Caki2 (cell line): ENCODE results near the gene RAD51B. TPM values are rescaled to one million over a fixed set of nuclear protein-coding genes. Genes with fewer than 3 reads are reported as not detected.

ENCODE experiments used
- DNase-seq: peaks from one replicate; pipeline ENCODE4 v3.0.0-alpha.2; 2015; ENCODE audit warnings: low read depth
- in situ Hi-C: cut with HindIII; loops from 2 replicates; pipeline ENCODE4 v1.10.0; 2016; ENCODE audit warnings: low sequenced_read_pairs, low pct_unique_long_range_greater_than_20kb, mixed read lengths
- total RNA-seq: library from RNA; depleted of rRNA; stranded (reverse); fragments of >200 nt; shearing (Covaris generic); gene quantifications from 2 replicates; pipeline ENCODE4 v1.2.3, GENCODE V29; 2014; ENCODE audit warnings: low replicate concordance

The RAD51B gene
- total RNA-seq, 1 experiment from 2014 or later, result 20.8 TPM

DNA sequence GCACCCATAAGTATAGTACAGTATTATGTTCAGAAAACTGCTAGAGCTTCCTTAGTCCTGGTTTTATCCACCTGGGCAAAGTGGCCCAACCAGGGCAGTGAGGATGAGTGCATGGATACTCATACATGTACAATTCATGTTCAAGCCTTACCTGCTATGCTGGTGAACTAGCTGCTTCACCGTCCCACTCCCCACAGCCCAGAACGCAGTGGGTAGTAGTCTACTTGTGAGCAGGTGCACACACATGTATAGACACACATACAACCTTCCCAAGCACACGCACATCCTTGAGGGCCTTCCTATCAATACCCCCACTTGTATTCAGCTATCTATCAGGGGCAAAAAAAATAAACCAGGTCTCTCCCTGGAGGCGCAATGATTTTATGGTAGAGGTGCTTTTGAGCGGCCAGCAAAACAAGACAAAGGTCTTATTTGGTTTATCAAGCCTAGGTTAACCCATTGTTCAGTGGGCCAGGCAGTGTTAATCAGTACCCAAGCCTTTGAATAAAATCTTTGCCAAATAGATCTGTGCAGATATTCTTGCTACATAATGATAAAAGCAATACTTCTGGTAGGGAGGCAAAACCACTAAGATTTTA, 903.5 kb downstream of the RAD51B start:
- DNase-seq, result no peak
- in situ Hi-C loops, result no loop called here

DNA sequence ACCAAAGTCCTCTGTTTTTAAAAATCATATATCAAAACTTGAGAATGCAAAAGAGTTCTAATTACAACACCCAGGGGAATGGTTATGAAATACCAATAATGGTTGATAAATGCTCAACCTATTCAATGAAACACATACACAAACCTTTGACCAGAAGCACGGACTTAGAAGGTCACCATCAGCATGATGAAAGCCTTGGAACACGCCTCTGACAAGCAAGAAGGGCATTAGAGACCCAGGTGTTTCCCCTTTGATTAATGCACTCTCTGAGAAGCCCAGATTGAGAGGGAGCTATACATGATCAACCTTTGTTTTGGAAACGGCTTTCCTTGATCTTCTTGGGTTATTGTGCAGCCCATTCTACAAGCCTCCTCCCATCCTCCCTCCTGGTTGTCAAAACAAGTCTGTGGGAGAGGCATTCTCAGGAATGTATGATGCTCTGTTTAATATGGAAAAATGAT, 904.3 kb downstream of the RAD51B start:
- no peak for DNase-seq
- in situ Hi-C loops, result no loop called here

DNA sequence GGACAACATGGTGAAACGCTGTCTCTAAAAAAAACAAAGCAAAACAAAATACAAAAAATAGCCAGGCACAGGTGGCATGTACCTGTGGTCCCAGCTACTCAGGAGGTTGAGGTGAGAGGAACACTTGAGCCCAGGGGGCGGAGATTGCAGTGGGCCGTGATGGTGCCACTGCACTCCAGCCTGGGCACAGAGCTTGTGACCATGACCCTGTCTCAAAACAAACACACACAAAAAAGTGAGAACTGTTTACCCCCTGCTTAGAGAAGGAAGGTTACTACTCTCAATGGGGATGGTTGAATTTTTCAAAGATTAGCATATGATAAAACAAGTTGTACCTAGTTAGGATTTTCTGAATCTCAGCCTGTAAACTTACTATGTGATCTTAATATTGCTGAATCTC, 905.3 kb downstream of the RAD51B start:
- in situ Hi-C loops, result no loop called here
- DNase-seq, result no peak

DNA sequence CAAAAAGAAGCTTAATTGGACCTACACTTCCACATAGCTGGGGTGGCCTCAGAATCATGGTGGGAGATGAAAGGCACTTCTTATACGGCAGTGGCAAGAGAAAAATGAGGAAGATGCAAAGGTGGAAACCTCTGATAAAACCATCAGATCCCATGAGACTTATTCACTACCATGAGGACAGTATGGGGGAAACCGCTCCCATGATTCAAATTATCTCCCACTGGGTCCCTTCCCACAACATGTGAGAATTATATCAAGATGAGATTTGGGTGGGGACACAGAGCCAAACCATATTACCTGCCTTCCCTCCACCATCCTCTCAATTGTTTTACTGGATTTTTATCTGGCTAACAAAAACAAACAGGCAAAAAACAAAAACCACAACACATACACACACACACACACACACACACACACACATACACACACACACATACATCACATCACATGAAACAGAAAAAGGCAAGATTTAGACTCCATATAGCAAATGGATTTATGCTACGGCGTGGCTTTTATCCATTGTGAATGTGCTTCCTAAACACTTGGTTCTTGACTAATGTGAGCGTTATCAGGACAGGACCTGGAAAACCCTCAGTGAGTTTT, 906.6 kb downstream of the RAD51B start:
- in situ Hi-C loops, result no loop called here
- no peak for DNase-seq

DNA sequence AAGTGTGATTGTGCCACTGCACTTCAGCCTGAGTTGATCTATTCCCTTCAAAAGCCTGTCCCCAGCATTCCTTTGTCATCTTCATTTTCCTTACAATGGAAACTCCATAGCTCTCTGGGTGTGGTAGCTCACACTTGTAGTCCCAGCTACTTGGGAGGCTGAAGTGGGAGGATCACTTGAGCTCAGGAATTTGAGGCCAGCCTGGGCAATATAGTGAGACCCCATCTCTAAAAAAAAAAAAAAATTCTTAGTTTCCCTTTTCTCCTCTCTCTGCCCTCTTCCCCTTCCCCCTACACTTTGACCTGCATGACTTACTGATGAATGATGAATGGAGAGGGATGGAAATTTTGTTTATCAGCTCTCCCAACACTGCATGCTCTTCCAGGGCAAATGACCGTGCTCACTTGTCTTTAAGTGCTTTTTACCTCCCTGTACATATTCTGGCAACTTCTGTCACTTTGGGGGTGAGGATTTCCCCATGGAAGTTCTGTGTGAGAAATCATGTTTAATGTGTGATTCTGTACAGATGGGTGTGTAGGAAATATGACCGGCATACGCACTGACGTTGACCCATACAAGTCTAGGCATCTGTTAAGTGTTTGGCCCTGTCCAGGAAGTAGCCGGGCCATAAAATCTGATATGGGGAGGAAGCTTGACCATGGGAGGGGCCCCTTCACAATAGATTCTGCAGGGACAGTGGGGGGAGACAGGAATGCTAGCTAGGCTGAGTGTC, 907.9 kb downstream of the RAD51B start:
- no peak for DNase-seq
- in situ Hi-C loops, result no loop called here

DNA sequence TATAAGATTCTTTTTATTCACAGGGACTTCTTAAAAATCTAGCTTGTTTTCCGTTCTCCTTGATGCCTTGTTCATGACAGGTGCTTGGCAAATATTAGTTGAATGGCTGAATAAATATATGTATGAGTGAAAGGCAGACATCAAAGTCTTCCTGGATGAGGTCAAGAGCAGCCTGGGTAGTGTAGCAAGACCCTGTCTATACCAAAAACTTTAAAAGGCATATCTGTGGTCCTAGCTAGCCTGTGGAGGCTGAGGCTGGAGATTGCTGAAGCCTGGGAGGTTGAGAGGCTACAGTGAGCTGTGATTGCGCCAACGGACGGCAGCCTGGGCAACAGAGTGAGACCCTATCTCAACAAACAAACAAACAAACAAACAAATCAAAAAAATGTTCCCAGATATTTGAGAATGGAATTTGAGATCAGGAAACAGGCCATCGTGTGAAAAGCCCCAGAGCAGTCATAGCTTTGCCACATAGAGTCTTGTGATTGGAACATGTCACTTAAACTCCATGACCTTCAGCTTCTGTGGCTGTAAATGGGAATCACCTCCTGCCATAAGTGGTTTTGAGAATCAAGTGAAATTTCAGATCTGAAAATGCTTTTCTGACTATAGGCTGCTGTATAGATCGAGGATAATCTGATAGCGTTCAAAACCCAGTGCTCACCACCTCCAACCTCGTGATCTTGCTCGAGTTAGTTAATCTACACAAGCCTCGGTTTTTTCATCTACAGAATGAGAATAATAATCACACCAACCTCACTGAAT, 908.9 kb downstream of the RAD51B start:
- DNase-seq, result no peak
- in situ Hi-C loops, result no loop called here

DNA sequence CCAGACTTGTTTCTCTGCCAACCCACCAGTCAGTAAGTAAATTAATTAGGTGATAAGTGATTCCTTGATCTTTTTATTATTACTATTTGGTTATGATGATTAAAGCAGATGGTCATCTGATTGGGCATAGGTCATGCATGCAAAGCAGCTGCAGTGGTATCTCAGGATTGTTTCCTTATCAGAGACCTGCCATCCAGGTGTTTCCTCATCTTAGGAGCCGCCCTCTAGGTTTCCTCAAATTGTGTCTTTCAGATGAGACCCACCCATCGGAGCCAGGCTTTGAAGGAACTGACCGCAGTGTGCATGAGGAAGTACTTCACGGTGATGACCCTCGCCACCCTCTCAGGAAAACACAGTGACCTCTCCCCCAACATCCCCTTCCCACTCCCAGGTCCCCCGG, 910.0 kb downstream of the RAD51B start:
- in situ Hi-C loops, result no loop called here
- no peak for DNase-seq

DNA sequence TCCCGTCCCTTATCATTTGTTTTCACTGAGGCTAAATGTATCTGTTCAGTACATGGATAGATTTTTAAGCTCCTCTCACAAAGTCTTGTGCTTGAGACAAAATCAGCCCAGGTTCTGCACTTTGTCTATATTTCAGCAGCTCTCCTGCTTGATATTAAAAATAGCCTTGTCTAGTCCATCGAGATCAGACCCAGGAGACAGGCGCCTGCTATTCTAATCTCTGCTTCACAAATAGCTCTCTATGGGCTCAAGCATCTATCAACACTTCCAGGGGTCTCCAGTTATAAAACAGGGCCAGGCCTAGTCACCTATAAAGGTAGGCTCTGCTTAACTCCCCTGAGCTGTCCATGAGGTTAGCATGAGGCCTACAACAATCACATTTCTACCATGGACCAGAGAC, 910.8 kb downstream of the RAD51B start:
- in situ Hi-C loops, result no loop called here

DNA sequence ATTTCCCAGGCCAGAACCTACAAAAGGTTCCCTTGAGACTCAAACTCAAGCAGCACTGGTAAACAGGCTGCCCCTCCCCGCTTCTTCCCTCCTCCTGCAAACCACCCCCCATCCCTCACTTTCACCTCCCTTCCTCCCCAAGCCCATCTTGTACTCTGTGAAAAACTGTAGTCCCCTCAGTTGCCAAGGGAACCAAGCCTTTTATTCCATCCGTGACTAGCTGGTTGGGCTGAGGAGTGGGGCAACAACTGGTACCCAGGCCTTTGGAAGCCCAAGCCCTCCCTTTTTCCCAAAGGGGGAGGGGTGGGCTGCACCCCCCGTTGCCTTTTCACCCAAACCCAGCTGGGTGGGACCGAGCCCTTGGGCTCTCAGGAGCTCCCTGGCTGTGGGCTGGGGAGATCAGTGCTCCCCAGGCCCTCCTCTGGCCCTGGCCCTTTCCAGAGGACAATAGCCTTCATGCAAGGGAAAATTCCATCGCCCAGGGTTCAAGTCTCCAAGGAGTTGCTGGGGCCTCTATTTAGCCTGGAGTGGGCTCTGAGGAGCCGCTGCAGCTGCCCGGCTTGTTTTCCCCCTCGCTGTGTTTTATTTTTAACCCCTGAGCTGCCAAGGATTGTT, 911.3 kb downstream of the RAD51B start:
- in situ Hi-C loops, result no loop called here
- DNase-seq, result no peak

More for the DNA sequence above, 910.8 kb downstream of the RAD51B start:
- DNase-seq, result no peak

DNA sequence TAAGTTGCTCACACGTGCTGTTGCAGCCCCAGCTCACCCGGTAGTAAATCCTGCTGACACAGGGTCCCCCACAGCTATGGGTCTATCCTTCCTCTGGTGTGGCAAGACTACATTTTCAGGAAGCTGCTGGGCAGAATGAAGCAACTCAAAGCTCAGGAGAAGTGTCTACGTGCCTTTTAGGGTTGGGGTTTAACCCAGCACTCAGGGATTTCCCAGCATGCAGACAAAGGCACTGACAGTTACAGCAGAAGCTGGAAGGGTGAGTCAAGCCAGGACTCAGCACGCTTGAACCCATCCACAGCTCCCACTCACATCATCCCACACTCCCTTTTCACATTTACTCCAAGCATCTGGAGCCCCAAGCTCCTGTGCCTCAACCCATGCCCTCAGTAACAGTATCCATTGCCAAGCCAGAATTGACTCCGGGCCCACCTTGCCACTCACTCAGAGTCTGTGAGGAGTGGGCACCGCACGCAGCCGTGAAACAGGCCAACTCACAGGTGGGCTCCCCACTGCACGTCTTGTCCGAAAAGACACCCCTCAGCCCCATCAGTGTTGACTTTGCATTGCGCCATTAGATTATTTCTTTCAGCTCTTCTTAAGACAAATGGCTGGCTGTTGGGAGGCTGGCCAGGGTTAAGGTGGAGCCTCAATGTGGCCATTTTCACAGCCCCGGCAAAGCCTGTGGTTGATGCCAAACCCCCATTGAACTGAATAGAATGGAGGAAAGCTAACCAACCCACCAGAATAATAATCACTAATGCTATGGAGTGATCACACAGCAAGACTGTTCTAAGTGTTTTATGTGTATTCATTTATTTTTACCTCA, 913.7 kb downstream of the RAD51B start:
- in situ Hi-C loops, result no loop called here
- DNase-seq, result no peak

DNA sequence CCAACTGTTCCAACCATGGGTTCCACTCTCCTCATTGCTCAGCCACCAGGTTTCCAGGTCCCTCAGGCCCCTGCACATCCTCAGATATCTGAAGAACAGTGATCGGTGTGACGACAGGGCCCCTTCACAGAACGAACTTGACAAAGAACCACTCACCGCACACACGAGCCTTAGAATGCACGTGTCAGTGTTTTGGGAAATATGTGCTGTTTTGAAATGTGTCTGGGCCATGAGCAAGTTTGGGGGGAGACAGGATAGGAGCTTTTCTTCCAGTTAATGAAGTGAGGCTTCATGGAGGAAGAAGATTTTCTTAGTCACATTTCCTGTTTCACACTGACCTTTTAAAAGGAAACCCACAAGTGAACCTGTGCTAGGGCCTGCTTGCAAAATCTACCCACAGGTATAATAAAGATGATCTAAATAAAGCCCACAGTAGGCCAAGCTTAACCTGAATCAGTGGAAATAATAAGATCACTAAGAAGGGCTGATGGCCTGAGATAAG, 914.7 kb downstream of the RAD51B start:
- no peak for DNase-seq
- in situ Hi-C loops, result no loop called here

DNA sequence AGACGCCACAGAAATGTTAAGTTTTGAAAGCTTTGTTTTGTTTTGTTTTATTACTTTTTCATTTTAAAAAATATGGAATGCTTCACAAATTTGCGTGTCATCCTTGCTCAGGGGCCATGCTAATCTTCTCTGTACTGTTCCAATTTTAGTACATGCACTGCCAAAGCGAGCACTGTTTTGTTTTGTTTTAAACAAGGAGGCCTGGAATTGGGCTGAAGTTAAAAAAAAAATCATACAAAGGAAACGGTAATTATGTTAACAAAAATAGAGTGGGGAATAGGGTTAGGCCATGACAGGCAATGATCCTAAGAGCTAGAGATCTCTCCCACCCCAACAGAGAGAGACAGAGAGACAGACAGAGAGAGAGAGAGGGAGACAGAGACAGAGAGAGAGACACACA, 916.3 kb downstream of the RAD51B start:
- in situ Hi-C loops, result no loop called here
- DNase-seq, result no peak

DNA sequence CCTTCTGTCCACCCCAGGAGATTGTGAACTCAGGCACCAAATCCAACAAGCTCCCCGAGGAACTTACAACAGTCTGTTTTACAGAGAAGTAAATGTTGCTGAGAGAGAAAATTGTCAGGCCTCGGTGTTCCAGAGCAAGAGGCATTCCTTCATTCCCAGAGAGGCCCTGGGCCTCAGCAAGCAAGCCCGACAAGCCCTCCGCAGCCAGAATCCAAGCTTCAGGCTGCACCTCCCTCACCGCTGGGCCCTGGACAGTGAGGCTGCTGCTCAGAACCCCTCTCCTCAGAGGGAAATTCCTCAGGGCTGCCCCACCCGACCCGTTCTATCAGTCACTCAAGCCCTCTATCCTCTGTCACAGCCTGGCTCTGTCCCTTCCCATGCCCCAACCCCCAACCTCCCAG, 916.9 kb downstream of the RAD51B start:
- no peak for DNase-seq
- in situ Hi-C loops, result no loop called here

DNA sequence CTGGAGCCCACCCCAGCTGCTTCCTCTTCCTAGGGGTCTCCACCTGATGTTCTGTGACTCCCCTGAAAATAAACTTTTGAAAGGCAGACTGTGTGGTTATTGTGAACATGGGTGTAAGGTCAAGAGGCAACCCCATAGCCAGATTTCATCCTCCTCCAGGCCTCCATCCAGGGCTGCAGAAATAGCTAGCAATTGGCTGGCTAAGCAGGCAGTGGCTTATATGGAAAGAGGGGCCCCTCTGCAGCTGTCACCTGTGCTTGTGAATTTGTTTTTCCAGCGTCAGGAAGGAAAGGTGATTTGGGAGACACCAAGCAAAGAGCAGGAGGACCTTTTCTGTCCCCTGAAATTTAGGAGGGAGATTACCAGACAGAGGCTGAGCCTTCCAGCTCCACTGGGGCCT, 917.5 kb downstream of the RAD51B start:
- in situ Hi-C loops, result no loop called here
- DNase-seq, result no peak

DNA sequence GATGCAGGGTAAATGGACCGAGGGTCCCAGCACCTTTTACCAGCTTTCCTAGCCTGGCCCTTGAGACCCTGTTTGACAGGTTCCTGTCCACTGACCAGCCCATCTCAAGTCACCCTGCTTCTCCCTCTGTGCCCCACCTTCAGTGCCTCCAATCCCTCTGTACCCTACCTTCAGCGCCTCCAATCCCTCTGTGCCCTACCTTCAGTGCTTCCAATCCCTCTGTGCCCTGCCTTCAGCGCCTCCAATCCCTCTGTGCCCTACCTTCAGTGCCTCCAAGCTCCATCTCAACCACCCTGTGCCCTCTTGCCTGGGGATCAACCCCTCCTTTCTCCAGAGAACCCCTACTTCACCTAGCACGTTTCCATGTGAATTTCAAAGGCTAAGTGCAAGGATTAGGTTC, 919.0 kb downstream of the RAD51B start:
- no peak for DNase-seq
- in situ Hi-C loops, result no loop called here

DNA sequence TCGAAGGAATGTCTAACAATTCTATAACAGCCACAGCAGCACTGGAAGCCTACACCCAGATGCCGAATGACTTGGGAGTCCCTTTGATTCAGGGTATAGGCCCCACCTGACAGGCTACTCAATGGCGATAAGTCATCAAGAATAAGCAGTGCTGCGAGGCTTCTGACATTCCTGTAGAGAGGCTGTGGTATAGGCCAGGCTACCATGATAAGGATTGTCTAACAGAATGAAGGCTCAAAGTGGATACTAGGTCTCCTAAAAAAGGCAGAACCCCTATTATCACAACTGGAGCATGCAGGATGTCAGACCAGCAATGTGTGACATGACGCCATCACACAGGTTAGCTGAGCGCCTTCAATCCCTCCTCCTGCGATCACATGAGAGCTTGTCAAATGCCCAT, 920.1 kb downstream of the RAD51B start:
- in situ Hi-C loops, result no loop called here
- DNase-seq, result no peak

DNA sequence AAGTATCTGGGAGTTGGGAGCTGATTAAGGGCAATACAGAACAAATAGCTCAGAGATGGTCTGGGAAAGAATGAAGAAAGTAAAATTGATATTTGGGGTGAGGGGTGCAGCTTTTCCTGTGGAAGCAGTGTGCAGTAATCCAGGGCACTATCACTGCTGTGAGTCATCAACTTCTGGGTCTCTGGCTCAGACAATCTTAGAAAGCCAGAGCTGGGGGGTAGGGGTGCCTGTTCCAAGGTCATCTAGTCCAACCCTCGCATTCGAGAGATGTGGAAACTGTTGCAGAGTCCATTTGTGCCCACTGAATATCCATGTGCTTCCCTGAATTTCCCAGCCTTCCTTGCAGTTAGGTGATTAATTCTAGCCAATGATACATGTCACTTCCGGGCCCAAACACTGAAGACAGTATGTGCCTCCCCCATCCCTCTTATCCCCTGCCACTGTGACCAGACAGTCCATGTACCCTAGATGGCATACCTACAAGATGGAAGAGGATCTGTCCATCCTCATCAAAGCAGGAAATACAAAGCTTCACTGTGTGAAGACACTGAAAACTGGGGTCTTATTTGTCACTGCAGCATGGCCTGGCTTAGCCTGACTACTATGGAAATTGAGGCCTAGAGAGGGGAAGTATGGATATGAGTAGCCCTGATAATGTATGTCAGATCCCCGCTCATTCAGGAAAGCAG, 921.4 kb downstream of the RAD51B start:
- in situ Hi-C loops, result no loop called here
- no peak for DNase-seq
